AG20443 (cell line): ENCODE results near the gene CLGN.
A peak's percentile ranks its signal among the peaks of the same experiment; 100 is the strongest.

Experiments used
- DNase-seq: peaks from one replicate; pipeline ENCODE4 v3.0.0; 2012; ENCODE audit warnings: low spot score, mixed read lengths

CLGN gene

GRCh38 chr4:140382732-140383131, 44.7 kb downstream of the CLGN start:
- DNase-seq = no peak

GRCh38 chr4:140374130-140374477, 53.3 kb downstream of the CLGN start:
- DNase-seq = no peak

GRCh38 chr4:140373328-140374129, 53.9 kb downstream of the CLGN start, which contains the start of gene SCOC:
Gene SCOC, plus strand, starts transcription at chr4:140373646. Its CDS starts 5,525 bp downstream, at chr4:140379171.
- DNase-seq = peak; percentile 99

- peak; percentile 29 for DNase-seq
These were observed 54.6 kb downstream of the CLGN start for GRCh38 chr4:140372751-140373327.

GRCh38 chr4:140368686-140369085, 58.8 kb downstream of the CLGN start:
- DNase-seq = no peak

GRCh38 chr4:140367738-140368137, 59.7 kb downstream of the CLGN start:
- DNase-seq = peak; percentile 25

GRCh38 chr4:140363558-140363957, 63.9 kb downstream of the CLGN start:
- DNase-seq = no peak

- DNase-seq = no peak
These were observed 64.4 kb downstream of the CLGN start for GRCh38 chr4:140363051-140363450.

GRCh38 chr4:140361099-140361498, 66.3 kb downstream of the CLGN start:
- DNase-seq = no peak

- DNase-seq = peak; percentile 67
These were observed 67.7 kb downstream of the CLGN start for GRCh38 chr4:140359562-140360427.

- DNase-seq = no peak
These were observed 69.2 kb downstream of the CLGN start for GRCh38 chr4:140358281-140358680.

GRCh38 chr4:140357868-140358267, 69.6 kb downstream of the CLGN start:
- no peak for DNase-seq

- no peak for DNase-seq
These were observed 72.2 kb downstream of the CLGN start for GRCh38 chr4:140355288-140355687.

GRCh38 chr4:140353786-140354185, 73.7 kb downstream of the CLGN start:
- no peak for DNase-seq

- DNase-seq = no peak
These were observed 76.1 kb downstream of the CLGN start for GRCh38 chr4:140351093-140352075.

GRCh38 chr4:140349816-140350215, 77.6 kb downstream of the CLGN start:
- no peak for DNase-seq

- DNase-seq = no peak
These were observed 81.3 kb downstream of the CLGN start for GRCh38 chr4:140346136-140346535.

- no peak for DNase-seq
These were observed 82.8 kb downstream of the CLGN start for GRCh38 chr4:140344621-140345020.

GRCh38 chr4:140344101-140344500, 83.3 kb downstream of the CLGN start:
- no peak for DNase-seq

- no peak for DNase-seq
These were observed 84.1 kb downstream of the CLGN start for GRCh38 chr4:140343303-140343702.

GRCh38 chr4:140342620-140343019, 84.8 kb downstream of the CLGN start:
- no peak for DNase-seq
